Astrocyte (in vitro differentiated cells and primary cell): ENCODE results near the gene KRTAP4-6. TPM values are rescaled to one million over a fixed set of nuclear protein-coding genes. Genes with fewer than 3 reads are reported as not detected.
"Not testable (repeated sequence)": the region's sequence is repeated elsewhere in the genome, so short reads cannot be mapped to it uniquely, and the experiment has no call there.

Experiments
- DNase-seq: peaks from one replicate; pipeline ENCODE4 v3.0.0-alpha.2; 2010; ENCODE audit warnings: low read depth
- FAIRE-seq: peaks from 2 replicates; lab custom pipeline; 2011; peaks lifted over from hg19 to GRCh38; lab: Jason Lieb, UNC
- H2AFZ ChIP-seq: 2 replicates; pipeline ENCODE4 v1.6.0; 2012; ENCODE audit warnings: low read depth, low read length, inconsistent platforms
- H3K27ac ChIP-seq: 2 replicates; pipeline ENCODE4 v1.5.1; 2011; ENCODE audit warnings: low read depth, low read length, inconsistent platforms
- H3K27me3 ChIP-seq: 2 replicates; pipeline ENCODE4 v1.6.0; 2011; ENCODE audit warnings: low read length, inconsistent platforms; ENCODE audit not compliant: insufficient read depth
- H3K36me3 ChIP-seq: 2 replicates; pipeline ENCODE4 v1.5.1; 2011; ENCODE audit warnings: low read length, inconsistent platforms; ENCODE audit not compliant: insufficient read depth
- H3K4me1 ChIP-seq: 2 replicates; pipeline ENCODE4 v1.5.1; 2011; ENCODE audit warnings: low read length, inconsistent platforms; ENCODE audit not compliant: insufficient read depth
- H3K4me2 ChIP-seq: 2 replicates; pipeline ENCODE4 v1.6.0; 2012; ENCODE audit warnings: low read length, inconsistent platforms
- H3K4me3 ChIP-seq: 2 replicates; pipeline ENCODE4 v1.5.1; 2011; ENCODE audit warnings: low read depth, mild to moderate bottlenecking, low read length, inconsistent platforms; ENCODE audit not compliant: insufficient read depth
- H3K79me2 ChIP-seq: 2 replicates; pipeline ENCODE4 v1.6.0; 2012; ENCODE audit warnings: mild to moderate bottlenecking, low read length, inconsistent platforms; ENCODE audit not compliant: insufficient read depth
- H3K9ac ChIP-seq: 2 replicates; pipeline ENCODE4 v1.6.0; 2012; ENCODE audit warnings: mild to moderate bottlenecking, low read length, inconsistent platforms
- H3K9me3 ChIP-seq: 2 replicates; pipeline ENCODE4 v1.5.1; 2012; ENCODE audit warnings: low read depth, mild to moderate bottlenecking, low read length, inconsistent platforms; ENCODE audit not compliant: insufficient read depth
- H4K20me1 ChIP-seq: 2 replicates; pipeline ENCODE4 v1.6.0; 2012; ENCODE audit warnings: low read length, inconsistent platforms; ENCODE audit not compliant: insufficient read depth
- H3K27ac Mint-ChIP-seq: one replicate; pipeline ENCODE4 v1.8.0; 2021; ENCODE audit warnings: mild to moderate bottlenecking, mixed read lengths; ENCODE audit not compliant: unreplicated experiment
- H3K27me3 Mint-ChIP-seq: one replicate; pipeline ENCODE4 v1.8.0; 2021; ENCODE audit warnings: low read depth, mixed read lengths; ENCODE audit not compliant: unreplicated experiment
- H3K36me3 Mint-ChIP-seq: one replicate; pipeline ENCODE4 v1.8.0; 2021; ENCODE audit warnings: low read depth, mixed read lengths; ENCODE audit not compliant: unreplicated experiment
- H3K4me1 Mint-ChIP-seq: one replicate; pipeline ENCODE4 v1.8.0; 2021; ENCODE audit warnings: low read depth, mixed read lengths; ENCODE audit not compliant: unreplicated experiment
- H3K4me3 Mint-ChIP-seq: one replicate; pipeline ENCODE4 v1.8.0; 2021; ENCODE audit warnings: mild to moderate bottlenecking, moderate library complexity, mixed read lengths; ENCODE audit not compliant: unreplicated experiment
- H3K9me3 Mint-ChIP-seq: one replicate; pipeline ENCODE4 v1.8.0; 2021; ENCODE audit warnings: mild to moderate bottlenecking, mixed read lengths; ENCODE audit not compliant: unreplicated experiment
- CTCF ChIP-seq: IDR thresholded peaks from 2 replicates; pipeline ENCODE4 v1.5.1; 2011; ENCODE audit warnings: low read depth, mild to moderate bottlenecking, inconsistent platforms, low read length, moderate library complexity; ENCODE audit not compliant: insufficient read depth
- EZH2 ChIP-seq: IDR thresholded peaks from 2 replicates; pipeline ENCODE4 v1.6.1; 2012; ENCODE audit warnings: mild to moderate bottlenecking, low read length, inconsistent platforms; ENCODE audit not compliant: insufficient read depth
- total RNA-seq: library from RNA; stranded (reverse); gene quantifications from 2 replicates; pipeline ENCODE4 v1.2.1, GENCODE V29; 2021

The KRTAP4-6 gene
- total RNA-seq, 1 donor from 2014 or later, result not detected

- TF ChIP-seq EZH2 (no peak), CTCF (no peak)
Measured at GRCh38 chr17:41126412-41126811, 13.9 kb downstream of the KRTAP4-6 start.

GRCh38 chr17:41125064-41125463, 15.3 kb downstream of the KRTAP4-6 start:
- H3K9me3 Mint-ChIP-seq, result peaks cover 4% of the 10 kb centered on the region
- H3K27ac ChIP-seq, result no peak overlapping the region
- no peaks in the 10 kb centered on the region for H3K36me3 Mint-ChIP-seq
- no peaks in the 10 kb centered on the region for H3K79me2 ChIP-seq
- H3K4me2 ChIP-seq, result no peak overlapping the region
- H2AFZ ChIP-seq, result no peak overlapping the region
- no peak for FAIRE-seq
- no peak overlapping the region for H3K27ac Mint-ChIP-seq
- no peak for DNase-seq
- no peaks in the 10 kb centered on the region for H3K4me1 ChIP-seq
- no peak overlapping the region for H3K4me3 Mint-ChIP-seq
- H3K36me3 ChIP-seq, result no peaks in the 10 kb centered on the region
- no peak overlapping the region for H3K9ac ChIP-seq
- H3K4me3 ChIP-seq, result no peak overlapping the region
- no peaks in the 10 kb centered on the region for H3K27me3 Mint-ChIP-seq
- H3K9me3 ChIP-seq, result no peaks in the 10 kb centered on the region
- H3K4me1 Mint-ChIP-seq, result peaks cover 10% of the 10 kb centered on the region
- no peaks in the 10 kb centered on the region for H3K27me3 ChIP-seq
- no peaks in the 10 kb centered on the region for H4K20me1 ChIP-seq
- TF ChIP-seq CTCF (no peak), EZH2 (no peak)

More at GRCh38 chr17:41126412-41126811, 13.9 kb downstream of the KRTAP4-6 start:
- H3K4me1 ChIP-seq, result peaks cover 1% of the 10 kb centered on the region
- no peak overlapping the region for H3K4me3 ChIP-seq
- no peak for FAIRE-seq
- no peaks in the 10 kb centered on the region for H3K79me2 ChIP-seq
- Mint-ChIP-seq H3K27me3 (no peaks in the 10 kb centered on the region), H3K9me3 (peaks cover 4% of the 10 kb centered on the region), H3K36me3 (no peaks in the 10 kb centered on the region), H3K4me3 (no peak overlapping the region), H3K4me1 (peaks cover 10% of the 10 kb centered on the region), H3K27ac (no peak overlapping the region)
- H2AFZ ChIP-seq, result no peak overlapping the region
- no peak overlapping the region for H3K9ac ChIP-seq
- no peak for DNase-seq
- no peaks in the 10 kb centered on the region for H4K20me1 ChIP-seq
- H3K27ac ChIP-seq, result no peak overlapping the region
- H3K36me3 ChIP-seq, result no peaks in the 10 kb centered on the region
- H3K9me3 ChIP-seq, result no peaks in the 10 kb centered on the region
- H3K4me2 ChIP-seq, result no peak overlapping the region
- H3K27me3 ChIP-seq, result no peaks in the 10 kb centered on the region

DNA sequence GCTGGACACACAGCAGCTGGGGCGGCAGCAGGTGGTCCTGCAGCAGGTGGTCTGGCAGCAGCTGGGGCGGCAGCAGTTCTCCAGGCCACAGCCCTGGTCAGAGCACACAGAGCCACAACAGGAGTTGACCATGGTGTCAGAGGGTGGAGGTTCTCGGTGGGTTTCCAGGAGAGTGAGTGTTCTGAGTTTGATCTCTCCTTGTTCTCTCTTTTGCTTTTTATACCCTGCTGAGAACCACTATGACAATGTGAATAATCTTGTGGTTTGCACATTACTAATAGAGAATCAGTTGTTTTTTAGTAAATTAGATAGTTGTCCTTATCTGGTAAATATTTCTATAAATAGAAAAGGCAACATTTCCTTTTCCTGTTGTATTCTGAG, 16.4 kb downstream of the KRTAP4-6 start, which contains the start of gene KRTAP4-12:
KRTAP4-12 (minus strand) TSS at position 192 of the 381 bp plus-strand sequence; CDS start at position 132, 60 bp downstream.
- peaks cover 14% of the 10 kb centered on the region for H3K4me1 Mint-ChIP-seq
- not testable (repeated sequence) for H2AFZ ChIP-seq, H3K79me2 ChIP-seq, H3K4me3 ChIP-seq, H3K27me3 ChIP-seq, H3K9me3 ChIP-seq, H3K36me3 Mint-ChIP-seq, H4K20me1 ChIP-seq, H3K4me1 ChIP-seq, H3K27ac Mint-ChIP-seq, H3K27ac ChIP-seq, FAIRE-seq, H3K36me3 ChIP-seq, H3K9me3 Mint-ChIP-seq, H3K4me2 ChIP-seq, H3K27me3 Mint-ChIP-seq, H3K9ac ChIP-seq, H3K4me3 Mint-ChIP-seq, DNase-seq

DNA sequence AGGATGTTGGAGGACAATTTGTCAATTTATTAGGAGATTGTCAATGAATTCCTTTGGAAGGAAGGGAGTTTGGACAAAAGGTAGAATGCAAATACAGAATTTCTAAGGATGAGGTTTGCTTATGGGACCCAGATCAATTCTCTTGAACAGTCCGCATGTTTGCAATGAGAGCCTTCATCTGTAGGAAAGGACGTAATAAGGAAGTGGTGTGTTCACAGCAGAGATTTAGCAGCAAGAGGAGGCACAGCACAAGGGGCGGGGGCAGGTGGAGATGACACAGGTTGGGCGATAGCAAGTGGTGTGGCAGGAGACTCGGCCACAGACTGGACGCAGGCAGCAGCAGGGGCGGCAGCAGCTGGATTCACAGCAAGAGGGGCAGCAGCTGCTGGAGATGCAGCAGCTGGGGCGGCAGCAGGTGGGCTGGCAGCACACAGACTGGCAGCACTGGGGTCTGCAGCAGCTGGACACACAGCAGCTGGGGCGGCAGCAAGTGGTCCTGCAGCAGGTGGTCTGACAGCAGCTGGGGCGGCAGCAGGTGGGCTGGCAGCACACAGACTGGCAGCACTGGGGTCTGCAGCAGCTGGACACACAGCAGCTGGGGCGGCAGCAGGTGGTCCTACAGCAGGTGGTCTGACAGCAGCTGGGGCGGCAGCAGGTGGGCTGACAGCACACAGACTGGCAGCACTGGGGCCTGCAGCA, 16.9 kb downstream of the KRTAP4-6 start:
- H3K27ac ChIP-seq, H3K27me3 Mint-ChIP-seq, DNase-seq, H3K27me3 ChIP-seq, H3K4me3 ChIP-seq, H3K79me2 ChIP-seq, H3K9me3 Mint-ChIP-seq, H3K4me3 Mint-ChIP-seq, H3K4me1 ChIP-seq, H3K9ac ChIP-seq, H3K36me3 ChIP-seq, H3K9me3 ChIP-seq, H3K4me2 ChIP-seq, H2AFZ ChIP-seq, FAIRE-seq, H3K36me3 Mint-ChIP-seq, H3K27ac Mint-ChIP-seq, H4K20me1 ChIP-seq: not testable (repeated sequence)
- H3K4me1 Mint-ChIP-seq, result peaks cover 18% of the 10 kb centered on the region
